Inflammatory macrophage treated with lipopolysaccharide for 4 hours (primary cell): ENCODE results near the gene ZNF514.
A peak's percentile ranks its signal among the peaks of the same experiment; 100 is the strongest.
"Not testable (repeated sequence)": the region's sequence is repeated elsewhere in the genome, so short reads cannot be mapped to it uniquely, and the experiment has no call there.

Experiments used
- DNase-seq: peaks from one replicate; pipeline ENCODE4 v3.0.0-alpha.2; 2020

ZNF514 gene

DNA sequence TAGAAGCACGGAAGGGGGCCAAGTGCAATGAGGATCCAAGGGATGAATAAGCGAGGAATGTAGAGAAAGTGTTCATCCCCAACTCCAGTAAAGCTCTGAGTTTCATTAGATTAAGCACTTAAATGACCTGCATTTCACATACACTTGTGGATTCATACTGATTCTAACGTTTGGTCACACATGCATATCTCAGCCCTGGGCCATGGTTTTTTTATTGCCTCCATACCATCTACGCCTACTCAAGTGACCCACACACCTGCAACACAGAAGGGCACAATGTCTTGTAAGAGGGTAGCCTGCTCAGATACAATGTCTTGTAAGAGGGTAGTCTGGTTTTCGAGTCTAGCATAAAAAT lies 37.5 kb downstream of the ZNF514 start:
- DNase-seq, result no peak

DNA sequence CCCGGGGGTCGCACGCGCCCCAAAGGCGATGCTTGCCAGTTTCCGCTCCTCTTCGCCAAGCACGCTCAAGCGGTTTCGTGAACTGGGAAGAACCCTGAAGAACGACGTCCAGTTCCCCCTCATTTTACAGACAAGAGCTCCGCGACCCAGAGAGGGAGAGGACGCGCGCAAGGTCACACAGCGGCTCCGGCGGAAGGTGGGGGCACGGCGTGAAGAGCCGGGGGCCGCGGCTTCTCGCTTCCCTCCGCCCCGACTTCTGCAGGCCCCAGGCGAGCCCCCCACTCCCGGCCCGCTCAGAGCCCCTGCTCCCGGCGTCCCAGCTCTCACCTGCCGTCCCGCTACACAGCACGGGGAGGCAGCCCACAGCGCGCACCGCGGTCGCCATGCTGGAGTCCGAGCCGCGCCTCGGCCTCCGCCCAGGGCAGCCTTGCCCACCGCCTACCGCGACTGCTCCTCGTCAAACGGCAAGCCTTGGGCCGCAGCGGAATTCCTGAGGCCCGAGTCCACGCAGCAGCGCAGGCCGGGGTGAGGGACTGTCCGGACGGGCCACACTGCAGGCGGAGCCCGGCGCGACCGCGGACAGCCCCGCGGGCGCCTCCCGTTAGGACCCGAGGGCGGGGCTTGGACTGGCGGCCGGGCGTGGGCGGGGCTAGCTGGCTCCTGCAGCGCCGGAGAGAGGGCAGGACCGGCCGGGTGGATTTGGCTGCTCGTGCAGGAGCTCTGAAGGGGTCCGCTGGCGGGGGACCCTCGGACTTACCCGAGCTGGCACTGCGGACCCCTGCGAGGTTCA lies 38.0 kb downstream of the ZNF514 start, which contains the start of gene MRPS5:
Gene MRPS5 (minus strand): TSS at position 402 of the 790 bp plus-strand sequence. CDS start 17 bp downstream, at position 385.
- peak; percentile 91 for DNase-seq

DNA sequence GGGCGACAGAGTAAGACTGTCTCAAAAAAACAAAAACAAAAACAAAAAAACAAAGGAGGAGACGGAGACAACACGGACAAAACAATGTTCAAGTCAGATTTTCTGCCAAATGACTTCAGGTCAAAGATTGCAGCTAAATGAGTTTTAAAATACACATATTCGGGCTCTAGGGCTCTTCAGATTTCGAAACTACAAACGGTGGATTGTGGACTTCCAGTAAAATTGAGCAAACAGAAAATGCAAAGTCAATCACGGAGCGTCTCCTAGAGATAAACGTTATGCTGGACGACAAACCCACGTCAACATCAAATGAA lies 38.6 kb downstream of the ZNF514 start:
- no peak for DNase-seq

DNA sequence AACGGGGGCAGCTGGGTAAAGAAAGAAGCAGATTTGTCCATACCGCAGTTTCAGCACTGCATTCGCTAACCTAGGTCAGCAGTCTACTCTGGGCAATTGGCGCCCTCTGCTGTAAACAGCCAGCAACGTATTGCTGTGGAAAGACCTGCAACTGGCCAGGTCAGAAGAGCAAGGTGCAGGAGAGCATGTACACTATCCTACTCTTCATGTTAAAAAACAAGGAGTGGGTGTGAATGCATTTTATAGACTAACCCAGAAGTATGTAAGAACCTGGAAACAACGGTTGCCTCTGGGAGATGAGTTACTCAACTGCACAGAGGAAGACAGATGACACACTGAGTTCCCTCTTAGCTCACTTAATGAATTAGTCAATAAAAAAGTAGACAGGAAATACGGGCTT lies 44.2 kb downstream of the ZNF514 start:
- DNase-seq, result peak; percentile 64

DNA sequence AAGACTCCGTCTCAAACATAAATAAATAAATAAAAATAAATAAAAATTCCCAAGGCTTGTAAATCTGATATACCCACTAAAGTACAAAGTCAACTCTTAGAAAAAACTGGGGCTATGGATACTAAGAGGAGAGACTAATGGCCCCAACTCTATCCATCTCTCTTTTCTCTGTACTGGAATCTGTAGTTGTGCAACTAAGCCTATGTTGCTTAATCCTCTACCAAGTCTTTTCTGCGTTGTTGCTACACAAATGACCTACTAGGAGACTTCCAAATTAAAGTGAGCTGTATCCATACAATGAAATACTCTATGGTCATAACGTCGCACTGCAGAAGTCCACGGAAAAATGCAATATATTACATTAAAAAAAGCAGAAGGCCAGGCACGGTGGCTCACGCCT lies 46.2 kb downstream of the ZNF514 start:
- no peak for DNase-seq

DNA sequence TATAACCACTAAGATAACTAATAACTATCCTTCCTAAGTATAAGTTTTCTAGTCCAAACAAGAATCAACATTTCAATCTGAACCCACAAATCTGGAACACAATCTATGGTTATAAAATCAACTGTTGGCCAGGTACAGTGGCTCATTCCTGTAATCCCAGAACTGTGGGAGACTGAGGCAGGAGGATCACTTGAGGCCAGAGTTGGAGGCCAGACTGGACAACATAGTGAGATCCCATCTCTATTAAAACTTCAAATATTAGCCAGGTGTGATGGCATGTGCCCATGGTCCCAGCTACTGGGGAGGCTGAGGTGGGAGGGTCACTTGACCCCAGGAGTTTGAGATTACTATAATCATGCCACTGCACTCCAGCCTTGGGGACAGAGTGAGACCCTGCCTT lies 49.3 kb downstream of the ZNF514 start:
- no peak for DNase-seq

DNA sequence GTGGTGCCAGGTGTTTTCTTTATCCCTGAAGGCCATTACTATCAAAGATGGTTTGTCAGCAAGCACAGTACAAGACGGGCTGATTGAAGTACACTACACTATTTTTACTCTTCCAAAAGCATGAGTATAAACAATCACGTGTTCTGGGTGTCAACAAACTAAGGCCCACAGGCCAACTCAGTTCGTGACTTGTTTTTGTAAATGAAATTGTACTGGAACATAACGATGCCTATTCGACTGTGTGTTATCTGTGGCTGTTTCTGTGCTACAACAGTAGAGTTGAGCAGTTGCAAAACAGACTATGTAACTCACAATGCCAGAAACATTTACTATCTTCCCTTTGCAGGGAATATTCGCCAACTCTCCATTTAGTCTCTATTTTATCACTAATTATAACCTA lies 50.4 kb downstream of the ZNF514 start:
- no peak for DNase-seq

DNA sequence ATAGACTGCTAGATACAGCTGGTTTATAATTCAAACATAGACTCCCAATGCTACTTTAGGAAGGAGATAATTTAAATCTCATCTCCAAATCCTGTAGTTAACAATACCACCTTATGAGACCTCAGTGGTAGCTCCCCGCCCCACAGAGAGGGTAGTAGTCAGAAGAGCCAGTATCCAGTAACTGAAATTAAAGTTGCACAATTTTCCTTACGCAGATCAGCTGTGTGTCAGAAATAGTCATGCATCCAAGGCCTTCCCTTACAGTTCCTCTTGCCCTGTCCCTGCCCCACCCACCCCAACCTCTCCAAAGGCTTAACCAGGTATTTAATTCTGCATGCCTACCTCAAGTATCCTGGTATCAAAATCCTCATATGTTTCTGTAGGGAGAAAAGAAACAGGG lies 53.6 kb downstream of the ZNF514 start:
- peak; percentile 47 for DNase-seq

DNA sequence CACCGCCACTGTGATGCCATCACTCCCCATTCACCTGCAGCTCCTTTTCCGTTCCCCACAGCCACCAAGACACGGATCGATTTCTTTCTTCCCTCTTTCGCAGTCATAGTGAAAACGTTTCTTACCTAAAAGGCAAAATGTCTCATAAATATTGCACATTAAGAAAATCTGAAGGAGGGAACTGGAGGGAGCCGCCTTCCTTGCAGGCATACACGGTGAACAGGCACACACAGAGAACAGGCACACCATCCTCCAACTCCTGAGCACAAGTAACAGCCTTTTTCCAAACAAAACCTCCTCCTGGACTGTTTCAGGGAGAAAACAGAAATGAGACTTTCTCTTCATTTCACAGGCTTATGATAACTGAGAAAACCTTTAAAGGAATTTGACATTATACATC lies 55.0 kb downstream of the ZNF514 start:
- DNase-seq, result no peak

DNA sequence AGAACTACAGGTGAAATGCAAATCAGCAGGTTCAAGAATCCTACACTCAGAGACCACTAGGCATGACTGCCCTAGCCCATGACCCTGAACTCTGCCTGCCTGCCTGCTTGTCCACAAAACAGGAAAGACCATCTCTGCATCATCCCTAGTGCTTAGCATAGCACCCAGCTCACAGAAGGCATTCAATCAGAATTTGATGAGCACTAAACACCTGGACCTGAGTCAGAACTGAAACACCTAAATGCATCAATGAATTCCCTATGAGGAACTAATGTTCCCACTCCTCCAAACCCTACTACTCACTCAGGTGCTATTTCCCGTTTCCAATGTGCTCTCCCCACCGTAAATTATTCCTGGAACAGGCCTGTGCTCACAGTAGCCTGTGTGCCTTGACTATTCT lies 59.7 kb downstream of the ZNF514 start:
- DNase-seq, result no peak

DNA sequence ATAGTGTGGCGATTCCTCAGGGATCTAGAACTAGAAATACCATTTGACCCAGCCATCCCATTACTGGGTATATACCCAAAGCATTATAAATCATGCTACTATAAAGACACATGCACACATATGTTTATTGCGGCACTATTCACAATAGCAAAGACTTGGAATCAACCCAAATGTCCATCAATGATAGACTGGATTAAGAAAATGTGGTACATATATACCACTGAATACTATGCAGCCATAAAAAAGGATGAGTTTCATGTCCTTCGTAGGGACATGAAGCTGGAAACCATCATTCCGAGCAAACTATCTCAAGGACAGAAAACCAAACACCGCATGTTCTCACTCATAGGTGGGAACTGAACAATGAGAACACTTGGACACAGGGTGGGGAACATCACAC lies 61.4 kb downstream of the ZNF514 start:
- DNase-seq, result not testable (repeated sequence)
